Endothelial cell (in vitro differentiated cells): Measurements from ENCODE around the gene TRANK1. TPM values are rescaled to one million over a fixed set of nuclear protein-coding genes. Genes with fewer than 3 reads are reported as not detected.
"Not testable (repeated sequence)": the region's sequence is repeated elsewhere in the genome, so short reads cannot be mapped to it uniquely, and the experiment has no call there.

Source experiments
- DNase-seq: peaks from one replicate; pipeline ENCODE4 v3.0.0; 2021; ENCODE audit warnings: low spot score
- H3K27ac Mint-ChIP-seq: one replicate; pipeline ENCODE4 v1.8.0; 2021; ENCODE audit warnings: mixed read lengths, inconsistent platforms; ENCODE audit not compliant: unreplicated experiment
- H3K27me3 Mint-ChIP-seq: one replicate; pipeline ENCODE4 v1.8.0; 2021; ENCODE audit warnings: mild to moderate bottlenecking, moderate library complexity, mixed read lengths, inconsistent platforms; ENCODE audit not compliant: unreplicated experiment
- H3K36me3 Mint-ChIP-seq: one replicate; pipeline ENCODE4 v1.8.0; 2021; ENCODE audit warnings: mild to moderate bottlenecking, low read depth, mixed read lengths, inconsistent platforms; ENCODE audit not compliant: unreplicated experiment
- H3K4me1 Mint-ChIP-seq: one replicate; pipeline ENCODE4 v1.8.0; 2021; ENCODE audit warnings: mild to moderate bottlenecking, mixed read lengths, inconsistent platforms; ENCODE audit not compliant: unreplicated experiment
- H3K4me3 Mint-ChIP-seq: one replicate; pipeline ENCODE4 v1.8.0; 2021; ENCODE audit warnings: mild to moderate bottlenecking, mixed read lengths, inconsistent platforms; ENCODE audit not compliant: unreplicated experiment
- H3K9me3 Mint-ChIP-seq: one replicate; pipeline ENCODE4 v1.8.0; 2021; ENCODE audit warnings: mixed read lengths, inconsistent platforms; ENCODE audit not compliant: unreplicated experiment
- total RNA-seq: library from RNA; stranded (reverse); fragmentation: NEBNext Ultra II Directional; extraction: Animal tissue kit (Norgen Biotek cat#: 25700); gene quantifications from one replicate; pipeline ENCODE4 v1.2.1, GENCODE V29; 2021; ENCODE audit not compliant: unreplicated experiment
- TF ChIP-seq, protein P1 (sequence below): fragments of 200-600 bp; sonication (generic); IDR thresholded peaks from one replicate; pipeline ENCODE4 v1.5.0; 2021; ENCODE audit warnings: antibody characterized with exemption; ENCODE audit not compliant: unreplicated experiment

Gene TRANK1
- total RNA-seq, 1 donor from 2014 or later = 2.8 TPM

- Mint-ChIP-seq H3K36me3 (no peaks in the 10 kb centered on the region), H3K27ac (peak overlapping the region; percentile 9), H3K9me3 (no peaks in the 10 kb centered on the region), H3K27me3 (no peaks in the 10 kb centered on the region), H3K4me1 (no peaks in the 10 kb centered on the region), H3K4me3 (no peak overlapping the region)
- DNase-seq = no peak
- TF ChIP-seq, protein P1, sequence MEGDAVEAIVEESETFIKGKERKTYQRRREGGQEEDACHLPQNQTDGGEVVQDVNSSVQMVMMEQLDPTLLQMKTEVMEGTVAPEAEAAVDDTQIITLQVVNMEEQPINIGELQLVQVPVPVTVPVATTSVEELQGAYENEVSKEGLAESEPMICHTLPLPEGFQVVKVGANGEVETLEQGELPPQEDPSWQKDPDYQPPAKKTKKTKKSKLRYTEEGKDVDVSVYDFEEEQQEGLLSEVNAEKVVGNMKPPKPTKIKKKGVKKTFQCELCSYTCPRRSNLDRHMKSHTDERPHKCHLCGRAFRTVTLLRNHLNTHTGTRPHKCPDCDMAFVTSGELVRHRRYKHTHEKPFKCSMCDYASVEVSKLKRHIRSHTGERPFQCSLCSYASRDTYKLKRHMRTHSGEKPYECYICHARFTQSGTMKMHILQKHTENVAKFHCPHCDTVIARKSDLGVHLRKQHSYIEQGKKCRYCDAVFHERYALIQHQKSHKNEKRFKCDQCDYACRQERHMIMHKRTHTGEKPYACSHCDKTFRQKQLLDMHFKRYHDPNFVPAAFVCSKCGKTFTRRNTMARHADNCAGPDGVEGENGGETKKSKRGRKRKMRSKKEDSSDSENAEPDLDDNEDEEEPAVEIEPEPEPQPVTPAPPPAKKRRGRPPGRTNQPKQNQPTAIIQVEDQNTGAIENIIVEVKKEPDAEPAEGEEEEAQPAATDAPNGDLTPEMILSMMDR = no peak
Observed at GRCh38 chr3:36957862-36958686, 13.2 kb upstream of the TRANK1 start.

- Mint-ChIP-seq H3K9me3 (no peaks in the 10 kb centered on the region), H3K27ac (no peak overlapping the region), H3K36me3 (no peaks in the 10 kb centered on the region), H3K4me3 (no peak overlapping the region), H3K27me3 (no peaks in the 10 kb centered on the region), H3K4me1 (no peaks in the 10 kb centered on the region)
- no peak for DNase-seq
- TF ChIP-seq, protein P1 = peak; percentile 31
Observed at GRCh38 chr3:36957063-36957462, 12.2 kb upstream of the TRANK1 start.

GRCh38 chr3:36956155-36956554 is 11.3 kb upstream of the TRANK1 start:
- TF ChIP-seq, protein P1 = no peak
- Mint-ChIP-seq H3K27me3 (no peaks in the 10 kb centered on the region), H3K4me1 (no peaks in the 10 kb centered on the region), H3K9me3 (no peaks in the 10 kb centered on the region), H3K27ac (no peak overlapping the region), H3K36me3 (no peaks in the 10 kb centered on the region), H3K4me3 (no peak overlapping the region)
- DNase-seq = no peak

GRCh38 chr3:36954452-36955134 is 9.7 kb upstream of the TRANK1 start:
- TF ChIP-seq, protein P1 = no peak
- Mint-ChIP-seq H3K9me3 (no peaks in the 10 kb centered on the region), H3K4me3 (no peak overlapping the region), H3K4me1 (no peaks in the 10 kb centered on the region), H3K36me3 (no peaks in the 10 kb centered on the region), H3K27ac (no peak overlapping the region), H3K27me3 (no peaks in the 10 kb centered on the region)
- no peak for DNase-seq

DNA sequence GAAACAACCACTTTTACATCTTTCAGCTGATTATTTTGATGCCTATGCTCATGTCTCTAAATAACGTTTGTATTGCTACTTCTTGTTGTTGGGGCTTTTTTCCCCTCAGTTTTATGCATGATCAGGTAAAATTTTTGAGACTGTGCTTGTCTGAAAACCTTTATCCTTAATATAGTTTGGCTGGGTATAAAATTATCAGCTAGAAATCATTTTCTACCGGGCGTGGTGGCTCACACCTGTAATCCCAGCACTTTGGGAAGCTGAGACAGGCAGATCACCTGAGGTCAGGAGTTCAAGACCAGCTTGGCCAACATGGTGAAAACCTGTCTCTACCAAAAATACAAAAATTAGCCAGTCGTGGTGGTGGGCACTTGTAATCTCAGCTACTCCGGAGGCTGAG is 3.0 kb upstream of the TRANK1 start:
- not testable (repeated sequence) for H3K9me3 Mint-ChIP-seq, H3K4me3 Mint-ChIP-seq, H3K4me1 Mint-ChIP-seq, H3K27ac Mint-ChIP-seq, DNase-seq
- H3K27me3 Mint-ChIP-seq = peaks cover 17% of the 10 kb centered on the region
- H3K36me3 Mint-ChIP-seq = peaks cover 14% of the 10 kb centered on the region
